OCI-M2 (cell line): ENCODE results near the gene SAMD14.
A peak's percentile ranks its signal among the peaks of the same experiment; 100 is the strongest.

ENCODE experiments used
- DNase-seq: peaks from one replicate; lab custom pipeline; 2025; ENCODE audit not compliant: unreplicated experiment; lab: John Stamatoyannopoulos, UW

SAMD14 gene

GRCh38 chr17:50129728-50130558 lies at the start of gene SAMD14:
Gene SAMD14 (minus strand): TSS chr17:50130160. CDS start chr17:50124959, 5,201 bp downstream.
- no peak for DNase-seq

DNA sequence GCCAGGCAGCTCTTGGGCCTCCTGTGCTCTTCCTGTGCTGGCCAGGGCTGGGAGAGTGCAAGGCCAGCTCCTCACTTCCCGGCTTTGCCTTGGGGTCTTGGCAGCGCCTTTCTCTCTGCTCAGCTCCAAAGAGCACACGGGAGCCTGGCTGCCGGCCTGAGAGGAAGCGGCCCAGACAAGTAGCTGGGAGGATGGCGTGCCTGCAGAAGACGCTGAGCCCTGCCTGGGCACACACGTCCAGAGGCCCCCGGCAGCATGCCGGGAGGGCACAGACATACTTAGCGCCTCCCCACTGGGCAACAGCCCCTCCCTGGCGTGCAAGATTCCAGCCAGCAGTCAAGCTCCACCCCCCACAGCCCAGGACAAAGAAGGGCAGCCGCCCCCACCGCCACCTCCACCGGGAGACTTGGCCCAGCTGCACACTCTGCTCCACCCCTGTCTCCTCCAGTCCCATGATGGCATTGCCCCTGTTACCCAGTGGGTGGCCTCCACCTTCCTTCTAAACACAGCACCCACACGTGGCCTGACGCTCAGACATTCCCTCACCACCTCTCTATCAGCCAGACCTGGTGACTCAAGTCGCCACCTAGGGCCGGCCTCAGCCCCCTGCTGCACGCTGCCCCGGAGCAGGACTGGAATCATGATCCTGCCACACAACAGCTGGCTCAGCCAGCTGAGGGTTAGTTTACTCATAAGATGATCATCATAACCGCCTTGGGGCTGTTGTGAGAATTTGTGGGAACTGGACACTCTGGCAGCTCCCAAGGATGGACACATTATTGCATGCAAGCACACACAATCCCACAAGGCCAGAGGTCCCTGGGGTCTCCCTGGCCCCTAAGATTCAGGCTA lies 48.2 kb upstream of the SAMD14 start:
- no peak for DNase-seq

DNA sequence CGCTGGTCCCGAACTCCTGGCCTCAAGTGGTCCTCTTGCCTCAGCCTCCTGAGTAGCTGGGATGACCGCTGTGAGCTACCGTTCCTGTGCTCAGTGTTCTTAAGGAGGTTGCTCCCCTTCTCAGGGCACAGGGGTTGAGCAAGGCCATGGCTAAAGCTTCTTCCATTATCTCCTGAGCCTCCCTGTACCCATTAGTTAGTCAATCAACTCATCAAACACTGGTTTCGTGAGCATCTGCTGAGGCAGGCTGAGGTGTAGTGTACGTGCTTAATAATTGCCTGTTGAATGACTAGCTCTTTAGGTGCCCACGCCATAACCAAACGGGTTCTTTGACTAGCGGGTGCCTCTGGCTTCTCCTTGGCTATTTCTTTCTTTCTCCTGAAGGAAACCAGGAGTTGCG lies 47.5 kb upstream of the SAMD14 start:
- DNase-seq: no peak

DNA sequence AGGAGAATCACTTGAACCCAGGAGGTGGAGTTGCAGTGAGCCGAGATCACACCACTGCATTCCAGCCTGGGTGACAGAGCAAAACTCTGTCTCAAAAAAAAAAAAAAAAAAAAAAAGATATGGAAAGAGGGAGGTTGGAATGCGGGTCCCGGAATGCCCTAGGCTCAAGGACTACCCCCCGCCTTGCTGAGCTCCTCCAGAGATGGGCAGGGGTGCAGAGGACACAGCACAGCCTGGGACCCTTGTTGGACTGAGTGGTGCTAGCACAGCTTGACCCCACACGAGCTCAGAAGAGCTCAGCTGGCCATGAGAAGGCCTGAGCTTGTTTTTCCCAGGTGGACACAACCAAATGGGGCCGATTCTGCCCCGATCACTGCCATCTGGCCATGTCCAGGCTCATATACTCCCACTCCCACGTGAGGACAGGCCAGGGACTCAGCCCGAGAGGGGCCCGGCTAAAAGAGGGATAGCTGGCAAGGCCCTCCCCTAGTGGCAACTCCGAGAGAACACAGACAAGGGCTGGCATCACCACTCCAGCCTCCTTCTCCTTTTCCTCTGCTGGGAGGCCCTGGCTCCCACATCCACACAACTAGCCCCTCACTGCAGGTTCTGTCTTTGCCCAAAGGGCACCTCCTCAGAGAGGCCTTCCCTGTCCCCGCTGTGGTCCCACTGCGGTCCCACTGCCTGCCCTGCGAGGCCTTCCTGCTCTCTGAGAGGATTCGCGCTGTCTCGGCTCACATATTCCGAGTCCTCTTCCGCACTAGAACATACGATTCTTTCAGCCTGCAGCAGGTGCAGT lies 46.8 kb upstream of the SAMD14 start:
- no peak for DNase-seq

DNA sequence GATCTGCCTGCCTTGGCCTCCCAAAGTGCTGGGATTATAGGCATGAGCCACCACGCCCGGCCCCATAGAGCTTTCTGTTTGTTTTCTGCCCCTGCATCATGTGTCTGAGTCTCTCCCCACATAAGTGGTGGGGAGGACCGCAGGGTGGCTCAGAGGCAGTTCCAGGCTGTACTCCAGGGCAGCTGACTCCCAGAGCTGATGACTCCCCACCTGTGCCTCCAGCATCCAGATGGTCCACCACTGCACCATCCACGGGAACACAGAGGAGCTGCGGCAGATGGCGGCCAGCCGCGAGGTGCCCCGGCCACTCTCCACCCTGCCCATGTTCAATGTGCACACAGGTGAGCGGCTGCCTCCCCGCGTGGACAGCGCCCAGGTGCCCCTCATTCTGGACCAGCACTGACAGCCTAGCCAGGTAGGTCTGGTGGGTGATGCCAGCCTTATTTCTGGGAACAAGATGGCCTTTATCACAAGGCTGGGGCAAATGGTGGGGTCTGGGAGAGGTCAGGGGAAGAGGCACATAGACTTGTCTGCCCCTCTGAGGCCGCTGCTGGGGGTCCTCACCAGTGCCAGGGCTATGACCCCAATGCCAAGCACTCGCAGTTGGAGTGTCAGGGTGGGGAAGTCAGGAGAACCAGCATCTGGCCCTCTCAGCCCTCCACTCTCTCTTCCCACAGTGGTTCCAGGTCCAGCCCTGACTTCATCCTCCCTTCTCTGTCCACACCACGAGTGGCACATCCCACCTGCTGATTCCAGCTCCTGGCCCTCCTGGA lies 45.3 kb upstream of the SAMD14 start:
- no peak for DNase-seq

DNA sequence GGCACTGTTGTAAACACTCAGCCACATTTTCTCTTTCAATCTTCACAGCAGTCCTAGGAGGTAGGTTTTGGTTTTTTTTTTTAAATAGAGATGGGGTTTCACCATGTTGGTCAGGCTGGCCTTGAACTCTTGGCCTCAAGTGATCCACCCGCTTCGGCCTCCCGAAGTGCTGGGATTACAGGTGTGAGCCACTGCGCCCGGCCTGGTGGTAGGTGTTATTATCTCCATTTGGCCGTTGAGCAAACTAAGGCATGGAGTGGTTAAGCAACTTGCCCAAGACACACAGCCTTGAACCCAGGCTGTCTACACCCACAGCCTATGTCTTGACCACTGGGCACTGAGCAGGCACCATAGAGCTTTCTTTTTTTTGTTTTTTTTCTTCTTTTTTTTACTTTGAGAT lies 44.5 kb upstream of the SAMD14 start:
- DNase-seq: no peak

- no peak for DNase-seq
Observed at GRCh38 chr17:50173335-50173941, 43.5 kb upstream of the SAMD14 start.

GRCh38 chr17:50172936-50173334 lies 43.0 kb upstream of the SAMD14 start:
- DNase-seq: no peak

DNA sequence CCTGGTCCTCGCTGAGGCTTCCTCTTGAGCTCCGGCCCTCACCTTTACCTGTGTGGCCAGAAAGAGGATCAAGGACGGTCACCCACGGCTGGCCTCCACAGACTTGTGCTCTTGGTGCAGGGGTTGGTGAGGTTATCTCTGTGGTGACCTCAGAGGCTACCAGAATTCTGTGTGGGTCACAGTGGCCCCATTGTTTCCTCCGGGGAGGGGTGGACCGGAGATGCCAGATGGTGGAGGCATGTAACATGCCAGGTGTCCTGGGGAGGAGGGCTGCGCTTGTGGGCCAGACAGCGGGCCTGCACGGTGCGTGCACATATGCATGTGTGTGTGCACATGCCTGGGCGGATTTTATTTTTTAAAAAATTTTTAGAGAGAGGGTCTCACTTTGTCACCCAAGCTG lies 42.2 kb upstream of the SAMD14 start:
- DNase-seq: no peak

DNA sequence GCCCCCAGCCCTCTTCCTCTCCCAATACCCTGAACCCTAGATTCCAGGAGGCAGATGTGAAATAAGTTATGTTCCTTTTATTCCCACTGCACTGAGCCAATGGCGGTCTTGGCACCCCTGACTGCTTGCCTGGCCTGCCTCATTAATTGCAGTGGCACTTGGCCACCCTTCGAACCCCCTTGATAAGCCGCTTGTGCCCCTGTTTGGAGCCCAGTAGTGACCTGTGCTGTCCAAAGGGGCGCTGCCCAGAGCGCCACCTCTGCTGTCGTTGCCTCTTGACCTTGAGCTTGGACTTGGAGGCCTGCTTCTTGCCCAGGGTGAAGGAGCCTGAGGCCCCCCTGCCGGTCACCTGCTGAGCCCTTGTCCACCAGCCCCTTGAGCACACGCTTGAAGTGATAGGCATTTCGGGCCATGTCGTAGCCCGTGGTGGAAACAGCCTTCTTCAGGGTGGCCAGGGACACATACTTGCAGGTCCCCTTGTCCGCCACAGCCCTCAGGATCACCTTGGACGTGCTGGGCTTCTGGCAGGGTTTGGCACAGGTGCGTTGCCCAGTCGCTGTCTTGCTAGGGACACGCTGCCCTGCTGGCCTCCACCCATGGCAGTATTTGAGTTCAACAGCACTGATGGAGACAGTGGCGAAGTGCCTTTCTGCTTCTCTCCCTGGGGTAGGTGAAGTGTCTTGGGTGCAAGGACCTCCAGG lies 41.6 kb upstream of the SAMD14 start:
- DNase-seq: no peak

DNA sequence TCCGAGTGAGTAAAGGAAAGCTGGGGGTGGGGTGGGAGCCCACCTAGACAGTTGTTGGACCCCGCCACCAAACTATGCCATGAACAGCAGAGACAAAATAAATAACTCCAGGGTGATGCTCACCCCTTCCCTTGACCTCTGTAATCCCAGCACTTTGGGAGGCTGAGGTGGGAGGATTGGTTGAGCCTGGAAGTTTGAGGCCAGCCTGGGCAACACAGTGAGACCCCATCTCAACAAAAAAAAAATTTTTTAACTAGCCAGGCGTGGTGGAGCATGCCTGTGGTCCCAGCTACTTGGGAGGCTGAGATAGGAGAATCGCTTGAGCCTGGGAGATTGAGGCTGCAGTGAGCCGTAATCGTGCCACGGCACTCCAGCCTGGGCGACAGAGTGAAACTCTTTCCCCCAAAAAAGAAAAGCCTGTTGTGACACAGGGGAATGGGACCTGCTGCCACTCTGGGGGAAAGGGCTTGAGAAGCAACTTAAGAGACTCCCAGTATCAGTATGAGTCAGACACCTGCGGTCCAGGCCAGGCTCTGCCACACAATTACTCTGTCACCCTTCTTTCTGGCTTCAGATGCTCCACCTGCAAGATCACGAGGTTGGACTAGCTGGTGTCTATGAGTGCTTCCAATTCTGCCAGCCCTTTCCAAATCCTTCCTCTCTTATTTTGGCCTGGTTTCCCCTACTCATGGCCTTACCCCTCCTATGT lies 40.9 kb upstream of the SAMD14 start:
- DNase-seq: no peak

GRCh38 chr17:50169881-50170459 lies 40.0 kb upstream of the SAMD14 start:
- DNase-seq: no peak

DNA sequence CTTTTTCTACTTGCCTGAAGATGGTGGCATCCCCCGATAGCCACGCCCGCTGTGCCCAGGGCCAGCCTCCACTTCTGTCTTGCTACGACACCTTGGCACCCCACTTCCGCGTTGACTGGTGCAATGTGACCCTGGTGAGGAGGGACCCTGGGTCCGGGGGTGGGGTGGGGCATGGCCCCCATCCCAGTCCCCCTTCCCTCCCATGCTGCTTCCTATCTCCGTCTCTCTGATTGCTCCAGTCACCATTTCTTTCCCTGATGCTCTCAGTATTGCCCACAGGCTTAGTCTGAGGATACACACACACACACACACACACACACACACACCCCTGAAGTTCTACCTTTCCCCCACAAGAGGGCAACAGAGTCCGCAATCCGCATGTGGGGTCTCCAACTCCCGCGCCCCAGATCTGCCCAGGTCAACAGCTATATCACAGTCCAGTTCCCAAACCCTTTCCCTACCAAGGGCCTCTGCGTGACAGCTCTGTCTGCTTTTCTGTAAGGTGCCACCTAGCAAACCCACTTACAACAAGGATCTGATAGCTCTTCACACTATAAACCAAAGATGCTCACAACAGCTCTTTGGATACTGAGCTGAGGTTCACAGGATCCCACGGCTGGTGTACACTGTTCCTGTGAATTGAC lies 39.3 kb upstream of the SAMD14 start:
- DNase-seq: peak; percentile 25

GRCh38 chr17:50168319-50168718 lies 38.4 kb upstream of the SAMD14 start:
- DNase-seq: no peak

DNA sequence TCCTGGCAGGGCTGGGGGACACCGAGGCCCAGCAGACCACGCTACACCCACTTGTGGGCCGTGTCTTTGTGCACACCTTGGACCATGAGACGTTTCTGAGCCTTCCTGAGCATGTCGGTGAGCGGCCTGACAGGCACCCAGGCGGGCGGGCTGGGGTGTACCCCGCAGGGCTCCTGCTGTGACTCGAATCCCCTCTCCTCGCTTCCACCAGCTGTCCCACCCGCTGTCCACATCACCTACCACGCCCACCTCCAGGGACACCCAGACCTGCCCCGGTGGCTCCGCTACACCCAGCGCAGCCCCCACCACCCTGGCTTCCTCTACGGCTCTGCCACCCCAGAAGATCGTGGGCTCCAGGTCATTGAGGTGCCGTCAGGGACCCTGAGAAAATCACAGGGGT lies 37.4 kb upstream of the SAMD14 start:
- DNase-seq: no peak

- no peak for DNase-seq
Observed at GRCh38 chr17:50166518-50167181, 36.7 kb upstream of the SAMD14 start.

- no peak for DNase-seq
Observed at GRCh38 chr17:50165867-50166517, 36.0 kb upstream of the SAMD14 start, which contains the start of gene SGCA. Gene SGCA (plus strand): TSS chr17:50166005. CDS start chr17:50166041, 36 bp downstream.
